Keratinocyte (primary cell): ENCODE data around the gene METTL3. TPM values are rescaled to one million over a fixed set of nuclear protein-coding genes. Genes with fewer than 3 reads are reported as not detected.

Source experiments
- DNase-seq: peaks from one replicate; pipeline ENCODE4 v3.0.0-alpha.2; 2011; ENCODE audit warnings: low read depth, missing footprints, low spot score
- FAIRE-seq: peaks from 2 replicates; lab custom pipeline; 2011; peaks lifted over from hg19 to GRCh38; lab: Jason Lieb, UNC
- H2AFZ ChIP-seq: 2 replicates; pipeline ENCODE4 v1.6.0; 2012; ENCODE audit warnings: low read length, control low read depth, inconsistent platforms; ENCODE audit not compliant: control insufficient read depth
- H3K27ac ChIP-seq: 2 replicates; pipeline ENCODE4 v1.5.1; 2011; ENCODE audit warnings: low read length; ENCODE audit not compliant: control insufficient read depth, insufficient read depth
- H3K27me3 ChIP-seq: 3 replicates; pipeline ENCODE4 v1.6.0; 2011; ENCODE audit warnings: low read length; ENCODE audit not compliant: control insufficient read depth, insufficient read depth; ENCODE audit errors: extremely low read depth
- H3K36me3 ChIP-seq, 2 experiments: 2 replicates in 1 of 2; 3 replicates in 1 of 2; pipeline ENCODE4 v1.5.1; 2011; ENCODE audit warnings: low read length in 2 of 2, mild to moderate bottlenecking in 1 of 2; ENCODE audit not compliant: control insufficient read depth in 2 of 2, insufficient read depth in 2 of 2; ENCODE audit errors: extremely low read depth in 1 of 2
- H3K4me1 ChIP-seq: 3 replicates; pipeline ENCODE4 v1.5.1; 2011; ENCODE audit warnings: low read length; ENCODE audit not compliant: control insufficient read depth, insufficient read depth; ENCODE audit errors: extremely low read depth
- H3K4me2 ChIP-seq: 3 replicates; pipeline ENCODE4 v1.6.0; 2011; ENCODE audit warnings: low read depth, low read length; ENCODE audit not compliant: control insufficient read depth, insufficient read depth; ENCODE audit errors: extremely low read depth
- H3K4me3 ChIP-seq, 3 experiments: fragments of 200-600 bp in 1 of 3; sonication (generic) in 1 of 3; 2 replicates in 2 of 3; 3 replicates in 1 of 3; pipeline ENCODE4 v1.5.1; 2011 to 2016; ENCODE audit warnings: low read length in 3 of 3, mild to moderate bottlenecking in 3 of 3, control low read depth in 2 of 3, inconsistent platforms in 1 of 3, low read depth in 1 of 3, mixed read lengths in 1 of 3, mixed run types in 1 of 3, moderate library complexity in 1 of 3; ENCODE audit not compliant: control insufficient read depth in 2 of 3, insufficient read depth in 2 of 3; ENCODE audit errors: extremely low read depth in 1 of 3
- H3K79me2 ChIP-seq: 2 replicates; pipeline ENCODE4 v1.6.0; 2012; ENCODE audit warnings: low read length; ENCODE audit not compliant: control insufficient read depth, insufficient read depth
- H3K9ac ChIP-seq: 3 replicates; pipeline ENCODE4 v1.6.0; 2011; ENCODE audit warnings: low read length; ENCODE audit not compliant: control insufficient read depth, insufficient read depth; ENCODE audit errors: extremely low read depth
- H3K9me1 ChIP-seq: 3 replicates; pipeline ENCODE4 v1.6.0; 2011; ENCODE audit warnings: low read length; ENCODE audit not compliant: control insufficient read depth, insufficient read depth; ENCODE audit errors: extremely low read depth
- H3K9me3 ChIP-seq: 2 replicates; pipeline ENCODE4 v1.5.1; 2012; ENCODE audit warnings: low read depth, low read length; ENCODE audit not compliant: control insufficient read depth
- H4K20me1 ChIP-seq: 3 replicates; pipeline ENCODE4 v1.6.0; 2011; ENCODE audit warnings: low read length; ENCODE audit not compliant: control insufficient read depth, insufficient read depth; ENCODE audit errors: extremely low read depth
- EZH2 ChIP-seq: IDR thresholded peaks from one replicate; pipeline ENCODE4 v1.6.1; 2012; ENCODE audit warnings: inconsistent platforms, mild to moderate bottlenecking, low read length, moderate library complexity
- dilution Hi-C: fragments of 300-500 bp; cut with MboI; formaldehyde crosslinking; loops from one replicate; pipeline ENCODE4 v1.7.0; 2020; ENCODE audit warnings: low sequenced_read_pairs; ENCODE audit not compliant: extremely low pct_ligation_motif_present
- polyA plus RNA-seq, 5 experiments: library from polyadenylated mRNA; depleted of rRNA in 3 of 5; stranded (reverse) in 3 of 5; stranded (forward) in 1 of 5; unstranded in 1 of 5; fragments of >200 nt; gene quantifications; 1 replicate in 1 of 5; 2 replicates in 3 of 5; 3 replicates in 1 of 5; pipeline versions ENCODE4 v1.2.1 to v1.2.3, GENCODE V29; 2011 to 2012; ENCODE audit warnings: missing spikeins in 2 of 5, low read depth in 1 of 5, low replicate concordance in 1 of 5
- TF ChIP-seq, protein P1 (sequence below), 3 experiments: IDR thresholded peaks in 1 of 3; conservative IDR thresholded peaks in 1 of 3; optimal IDR thresholded peaks in 1 of 3; 2 replicates in 2 of 3; 3 replicates in 1 of 3; pipeline versions ENCODE3 to v1.5.1; 2011; ENCODE audit warnings: low read length in 3 of 3, mild to moderate bottlenecking in 3 of 3, moderate library complexity in 2 of 3, control low read depth in 1 of 3, inconsistent platforms in 1 of 3; ENCODE audit not compliant: insufficient read depth in 2 of 3; ENCODE audit errors: extremely low read depth in 1 of 3

METTL3 gene
- polyA plus RNA-seq, 1 donor (not counting 4 experiments of a cell fraction or from before 2014, with no cell fraction given) = 99.7 TPM

- Histone ChIP-seq H3K36me3 (no peaks in the 10 kb centered on the region), H4K20me1 (no peaks in the 10 kb centered on the region), H2AFZ (no peak overlapping the region), H3K4me3 (no peak overlapping the region), H3K79me2 (no peaks in the 10 kb centered on the region), H3K4me1 (no peaks in the 10 kb centered on the region), H3K4me2 (no peak overlapping the region), H3K27ac (no peak overlapping the region), H3K27me3 (peaks cover 3% of the 10 kb centered on the region), H3K9ac (no peak overlapping the region), H3K9me3 (no peaks in the 10 kb centered on the region), H3K9me1 (no peaks in the 10 kb centered on the region)
- no peak for TF ChIP-seq EZH2
- TF ChIP-seq, protein P1, sequence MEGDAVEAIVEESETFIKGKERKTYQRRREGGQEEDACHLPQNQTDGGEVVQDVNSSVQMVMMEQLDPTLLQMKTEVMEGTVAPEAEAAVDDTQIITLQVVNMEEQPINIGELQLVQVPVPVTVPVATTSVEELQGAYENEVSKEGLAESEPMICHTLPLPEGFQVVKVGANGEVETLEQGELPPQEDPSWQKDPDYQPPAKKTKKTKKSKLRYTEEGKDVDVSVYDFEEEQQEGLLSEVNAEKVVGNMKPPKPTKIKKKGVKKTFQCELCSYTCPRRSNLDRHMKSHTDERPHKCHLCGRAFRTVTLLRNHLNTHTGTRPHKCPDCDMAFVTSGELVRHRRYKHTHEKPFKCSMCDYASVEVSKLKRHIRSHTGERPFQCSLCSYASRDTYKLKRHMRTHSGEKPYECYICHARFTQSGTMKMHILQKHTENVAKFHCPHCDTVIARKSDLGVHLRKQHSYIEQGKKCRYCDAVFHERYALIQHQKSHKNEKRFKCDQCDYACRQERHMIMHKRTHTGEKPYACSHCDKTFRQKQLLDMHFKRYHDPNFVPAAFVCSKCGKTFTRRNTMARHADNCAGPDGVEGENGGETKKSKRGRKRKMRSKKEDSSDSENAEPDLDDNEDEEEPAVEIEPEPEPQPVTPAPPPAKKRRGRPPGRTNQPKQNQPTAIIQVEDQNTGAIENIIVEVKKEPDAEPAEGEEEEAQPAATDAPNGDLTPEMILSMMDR (optimal IDR thresholded peaks at IDR 0.05 in 1 of 3, IDR thresholded peaks at IDR 0.05 in 1 of 3, conservative IDR thresholded peaks at IDR 0.05 in 1 of 3; ENCODE audit: extremely low read depth in 1 of 3, insufficient read depth in 2 of 3, low read length in 3 of 3) = no peak
- FAIRE-seq (no peak), DNase-seq (no peak)
- dilution Hi-C loops = no loop called here
Observed at GRCh38 chr14:21543521-21543960, 32.4 kb upstream of the METTL3 start.

- TF ChIP-seq EZH2 = no peak
- TF ChIP-seq, protein P1 (optimal IDR thresholded peaks at IDR 0.05 in 1 of 3, IDR thresholded peaks at IDR 0.05 in 1 of 3, conservative IDR thresholded peaks at IDR 0.05 in 1 of 3; ENCODE audit: extremely low read depth in 1 of 3, insufficient read depth in 2 of 3, low read length in 3 of 3) = no peak
- H3K9me1 ChIP-seq = no peaks in the 10 kb centered on the region
- DNase-seq (no peak), FAIRE-seq (no peak)
- H3K9me3 ChIP-seq = no peaks in the 10 kb centered on the region
- H3K4me3 ChIP-seq = no peak overlapping the region
- no peaks in the 10 kb centered on the region for H4K20me1 ChIP-seq
- H3K27me3 ChIP-seq = peaks cover 14% of the 10 kb centered on the region
- H3K4me2 ChIP-seq = no peak overlapping the region
- no peak overlapping the region for H3K9ac ChIP-seq
- dilution Hi-C loops = no loop called here
- no peaks in the 10 kb centered on the region for H3K79me2 ChIP-seq
- no peaks in the 10 kb centered on the region for H3K36me3 ChIP-seq
- H3K27ac ChIP-seq = no peak overlapping the region
- H3K4me1 ChIP-seq = peaks cover 5% of the 10 kb centered on the region
- H2AFZ ChIP-seq = no peak overlapping the region
Observed at GRCh38 chr14:21541413-21542074, 30.4 kb upstream of the METTL3 start.
